B cell (primary cell): ENCODE measurements around the gene ATP9B. TPM values are rescaled to one million over a fixed set of nuclear protein-coding genes. Genes with fewer than 3 reads are reported as not detected.

ENCODE experiments used
- ATAC-seq: fragments of 200-7000 bp; cut with Tn5 transposase; one replicate; pipeline ENCODE4 v1.10.0; 2021; ENCODE audit warnings: low read depth, mild to moderate bottlenecking, moderate number of reproducible peaks, moderate library complexity
- CTCF ChIA-PET: fragments of 350-600 bp; sonication (Branson Sonifier 250); formaldehyde crosslinking; loops from one replicate; lab custom pipeline; 2021; ENCODE audit warnings: antibody characterized with exemption, inconsistent platforms; lab: Charles Lee
- POLR2A ChIA-PET: fragments of 350-600 bp; sonication (Branson Sonifier 250); formaldehyde crosslinking; loops from one replicate; lab custom pipeline; 2021; ENCODE audit warnings: antibody characterized with exemption; lab: Charles Lee
- DNase-seq: peaks from one replicate; pipeline ENCODE4 v3.0.0; 2013
- H2AFZ ChIP-seq: 2 replicates; pipeline ENCODE4 v1.6.1; 2012; ENCODE audit warnings: mild to moderate bottlenecking, low read depth, low read length; ENCODE audit not compliant: insufficient read depth, poor library complexity, severe bottlenecking
- H3K27ac ChIP-seq, 2 donors: 1 replicate in 1 of 2; 2 replicates in 1 of 2; pipeline ENCODE4 v1.5.1; 2012 to 2013; ENCODE audit warnings: low read length in 2 of 2, mild to moderate bottlenecking in 2 of 2, moderate library complexity in 1 of 2
- H3K27me3 ChIP-seq, 4 experiments: fragments of 200-600 bp in 1 of 4; sonication (generic) in 1 of 4; replicated peaks in 1 of 4; 1 replicate in 2 of 4; 2 replicates in 2 of 4; pipeline versions ENCODE4 v1.6.1 to v1.7.0; 2013 to 2016; ENCODE audit warnings: low read length in 3 of 4, mild to moderate bottlenecking in 2 of 4, mixed read lengths in 1 of 4, moderate library complexity in 1 of 4; ENCODE audit not compliant: insufficient read depth in 4 of 4, control insufficient read depth in 3 of 4; ENCODE audit errors: control extremely low read depth in 1 of 4
- H3K36me3 ChIP-seq, 2 experiments: replicated peaks in 1 of 2; 1 replicate in 1 of 2; 2 replicates in 1 of 2; pipeline versions ENCODE4 v1.6.1 to v1.7.1; 2013; ENCODE audit warnings: low read length in 1 of 2; ENCODE audit not compliant: insufficient read depth in 2 of 2, control insufficient read depth in 1 of 2; ENCODE audit errors: control extremely low read depth in 1 of 2, extremely low read depth in 1 of 2
- H3K4me1 ChIP-seq, 2 donors: fragments of 200-600 bp in 1 of 2; sonication (generic) in 1 of 2; 1 replicate in 1 of 2; 2 replicates in 1 of 2; pipeline versions ENCODE4 v1.5.1 to v1.6.1; 2013 to 2017; ENCODE audit warnings: low read length in 2 of 2; ENCODE audit not compliant: control insufficient read depth in 2 of 2, insufficient read depth in 2 of 2
- H3K4me2 ChIP-seq: replicated peaks from 2 replicates; pipeline ENCODE3; 2012; ENCODE audit warnings: mild to moderate bottlenecking, low read depth, low read length; ENCODE audit not compliant: poor library complexity, severe bottlenecking
- H3K4me3 ChIP-seq, 5 experiments: fragments of 200-600 bp in 1 of 5; sonication (generic) in 1 of 5; 1 replicate in 3 of 5; 2 replicates in 2 of 5; pipeline versions ENCODE4 v1.5.1 to v1.7.0; 2011 to 2016; ENCODE audit warnings: low read length in 4 of 5, mild to moderate bottlenecking in 4 of 5, low read depth in 2 of 5, control low read depth in 1 of 5, moderate library complexity in 1 of 5; ENCODE audit not compliant: insufficient read depth in 1 of 5; ENCODE audit errors: control extremely low read depth in 1 of 5, extremely low read depth in 1 of 5
- H3K79me2 ChIP-seq: fragments of 200-600 bp; sonication (generic); one replicate; pipeline ENCODE4 v1.6.0; 2016; ENCODE audit warnings: low read length; ENCODE audit not compliant: control insufficient read depth, insufficient read depth
- H3K9ac ChIP-seq: fragments of 200-600 bp; sonication (generic); 2 replicates; pipeline ENCODE4 v1.6.1; 2017; ENCODE audit warnings: mild to moderate bottlenecking, low read length, moderate library complexity
- H3K9me3 ChIP-seq, 3 donors: one replicate each; pipeline versions ENCODE4 v1.6.1 to v1.7.1; 2013; ENCODE audit warnings: low read length in 2 of 3; ENCODE audit not compliant: control insufficient read depth in 2 of 3, insufficient read depth in 1 of 3; ENCODE audit errors: control extremely low read depth in 1 of 3
- H4K20me1 ChIP-seq: 2 replicates; pipeline ENCODE4 v1.6.0; 2012; ENCODE audit warnings: mild to moderate bottlenecking, low read length; ENCODE audit not compliant: insufficient read depth, control insufficient read depth, poor library complexity, severe bottlenecking
- H3K27ac Mint-ChIP-seq: one replicate; pipeline ENCODE4 v1.8.0; 2021; ENCODE audit warnings: mixed read lengths
- H3K27me3 Mint-ChIP-seq: one replicate; pipeline ENCODE4 v1.8.0; 2021; ENCODE audit warnings: mixed read lengths
- H3K4me1 Mint-ChIP-seq: one replicate; pipeline ENCODE4 v1.8.0; 2021; ENCODE audit warnings: mixed read lengths
- H3K4me3 Mint-ChIP-seq: one replicate; pipeline ENCODE4 v1.8.0; 2021; ENCODE audit warnings: mixed read lengths
- H3K9me3 Mint-ChIP-seq: one replicate; pipeline ENCODE4 v1.8.0; 2022; ENCODE audit warnings: mixed read lengths; ENCODE audit not compliant: insufficient read depth
- CTCF ChIP-seq: fragments of 200-600 bp; IDR thresholded peaks from one replicate; pipeline ENCODE4 v1.8.0; 2022; ENCODE audit warnings: antibody characterized with exemption, mild to moderate bottlenecking
- EZH2 ChIP-seq: IDR thresholded peaks from 2 replicates; pipeline ENCODE4 v1.6.1; 2012; ENCODE audit warnings: borderline replicate concordance, low read depth, mild to moderate bottlenecking, moderate library complexity, low read length; ENCODE audit not compliant: insufficient read depth, poor library complexity, severe bottlenecking
- WGBS: methylation state at CpG from one replicate; pipeline ENCODE4 v1.1.5; 2013; ENCODE audit warnings: missing lambda C conversion rate; ENCODE audit not compliant: insufficient coverage; 5-methylcytosine and 5-hydroxymethylcytosine counted together
- intact Hi-C: fragments of 100-400 bp; cut with micrococcal nuclease; formaldehyde crosslinking; loops from one replicate; pipeline ENCODE4 v1.10.0; 2022
- polyA plus RNA-seq: library from polyadenylated mRNA; depleted of rRNA; stranded (reverse); fragments of >200 nt; gene quantifications from 2 replicates; pipeline ENCODE4 v1.2.3, GENCODE V29; 2012
- total RNA-seq, 2 donors: library from RNA; stranded (reverse); fragments of 120-200 nt in 1 of 2; gene quantifications; 1 replicate in 1 of 2; 2 replicates in 1 of 2; pipeline versions ENCODE4 v1.2.3 to v1.2.4, GENCODE V29; 2013 to 2022

The ATP9B gene
- total and polyA plus RNA-seq, 2 donors (not counting 1 experiment from before 2014, with no cell fraction given) = 34.3 to 71.7 TPM

- intact Hi-C loops = loop anchor here (5.0 kb wide), 1 partner anchor 626 kb away; the partner anchor contains the start of gene RBFA
- Mint-ChIP-seq H3K27ac (peak overlapping the region; percentile 92), H3K4me3 (peak overlapping the region; percentile 79), H3K4me1 (peaks cover 64% of the 10 kb centered on the region), H3K27me3 (no peaks in the 10 kb centered on the region), H3K9me3 (no peaks in the 10 kb centered on the region)
- DNase-seq (no peak), ATAC-seq (no peak)
- Histone ChIP-seq H3K36me3 (peaks cover 0 to 37% of the 10 kb centered on the region in 2 experiments), H3K4me2 (peak overlapping the region; percentile 62), H3K79me2 (peaks cover 97% of the 10 kb centered on the region), H3K9ac (peak overlapping the region; percentile 42), H3K27me3 (no peaks in the 10 kb centered on the region), H3K4me1 (peaks cover 53 to 56% of the 10 kb centered on the region in 2 donors), H3K27ac (peak overlapping the region; percentile 91 to 97), H3K9me3 (no peaks in the 10 kb centered on the region), H3K4me3 (no peak overlapping the region), H2AFZ (no peak overlapping the region), H4K20me1 (peaks cover 53% of the 10 kb centered on the region)
- TF ChIP-seq CTCF (no peak), EZH2 (no peak)
- WGBS = 96% methylated on average over 30 of the region's 30 CpGs
- CTCF ChIA-PET = interaction anchor here (0.6 to 2.2 kb wide), 7 partner anchors 10 to 121 kb away, joined by 3 to 10 read pairs (median 5); no protein-coding TSS in a partner anchor
- POLR2A ChIA-PET = interaction anchor here (1.0 to 1.7 kb wide), 3 partner anchors 10 to 102 kb away, joined by 3 to 5 read pairs (median 4); no protein-coding TSS in a partner anchor
Observed at GRCh38 chr18:79406708-79407107, 337.5 kb downstream of the ATP9B start.

GRCh38 chr18:79409313-79409712 is 340.1 kb downstream of the ATP9B start:
- H3K4me3 ChIP-seq = no peak overlapping the region
- no peaks in the 10 kb centered on the region for H3K27me3 ChIP-seq
- ChIA-PET CTCF (no interaction called here), POLR2A (no interaction called here)
- H3K4me1 ChIP-seq = peaks cover 26 to 30% of the 10 kb centered on the region in 2 donors
- ATAC-seq (no peak), DNase-seq (no peak)
- H3K79me2 ChIP-seq = peaks cover 97% of the 10 kb centered on the region
- no peak overlapping the region for H3K9ac ChIP-seq
- Mint-ChIP-seq H3K4me1 (peaks cover 45% of the 10 kb centered on the region), H3K9me3 (no peaks in the 10 kb centered on the region), H3K4me3 (no peak overlapping the region), H3K27me3 (no peaks in the 10 kb centered on the region), H3K27ac (no peak overlapping the region)
- H3K27ac ChIP-seq = no peak overlapping the region
- H2AFZ ChIP-seq = no peak overlapping the region
- peaks cover 67% of the 10 kb centered on the region for H4K20me1 ChIP-seq
- no peak overlapping the region for H3K4me2 ChIP-seq
- WGBS = 82% methylated on average over 3 of the region's 3 CpGs
- intact Hi-C loops = loop anchor here (5.0 kb wide), 1 partner anchor 623 kb away; the partner anchor contains the start of gene RBFA
- TF ChIP-seq CTCF (no peak), EZH2 (no peak)
- H3K36me3 ChIP-seq = peaks cover 3 to 58% of the 10 kb centered on the region in 2 experiments
- H3K9me3 ChIP-seq = no peaks in the 10 kb centered on the region
